RWPE1 (cell line): ENCODE results near the gene GCG.

Source experiments
- CTCF ChIA-PET: fragments of 350-600 bp; sonication (Branson Sonifier 250); formaldehyde crosslinking; extraction: SDS; loops from one replicate; lab custom pipeline; 2021; lab: Yijun Ruan, JAX
- POLR2A ChIA-PET: fragments of 400-600 bp; formaldehyde crosslinking; extraction: SDS; loops from one replicate; lab custom pipeline; 2020; ENCODE audit warnings: antibody characterized with exemption; ENCODE audit not compliant: low non-redundant PET; lab: Yijun Ruan, JAX
- DNase-seq: peaks from one replicate; pipeline ENCODE4 v3.0.0; 2012; ENCODE audit warnings: low spot score
- H3K27ac ChIP-seq: fragments of 450-650 bp; 2 replicates; pipeline ENCODE4 v1.5.1; 2017
- CTCF ChIP-seq: fragments of 450-650 bp; conservative IDR thresholded peaks from 2 replicates; pipeline ENCODE4 v1.5.1; 2017; ENCODE audit warnings: low read depth, mild to moderate bottlenecking

Gene GCG

GRCh38 chr2:162125138-162125537 is 26.9 kb downstream of the GCG start:
- no peak overlapping the region for H3K27ac ChIP-seq
- DNase-seq: no peak
- POLR2A ChIA-PET: no interaction called here
- CTCF ChIA-PET: interaction anchor here (0.6 to 1.3 kb wide), 8 partner anchors 8 to 1573 kb away, joined by 3 to 5 read pairs (median 4); no protein-coding TSS in a partner anchor
- no peak for TF ChIP-seq CTCF

- peak; percentile 73 for TF ChIP-seq CTCF
- POLR2A ChIA-PET: no interaction called here
- CTCF ChIA-PET: interaction anchor here (0.5 to 1.3 kb wide), 8 partner anchors 9 to 1062 kb away, joined by 3 to 5 read pairs (median 3); no protein-coding TSS in a partner anchor
- H3K27ac ChIP-seq: no peak overlapping the region
- DNase-seq: peak; percentile 53
These were observed 28.0 kb downstream of the GCG start for GRCh38 chr2:162123806-162124758.

GRCh38 chr2:162118166-162119031 is 33.6 kb downstream of the GCG start:
- peak; percentile 86 for DNase-seq
- CTCF ChIA-PET: no interaction called here
- POLR2A ChIA-PET: no interaction called here
- H3K27ac ChIP-seq: peak overlapping the region; percentile 77
- TF ChIP-seq CTCF: no peak

GRCh38 chr2:162116352-162116751 is 35.7 kb downstream of the GCG start:
- no peak for TF ChIP-seq CTCF
- ChIA-PET CTCF (no interaction called here), POLR2A (no interaction called here)
- DNase-seq: no peak
- no peak overlapping the region for H3K27ac ChIP-seq

- DNase-seq: no peak
- POLR2A ChIA-PET: no interaction called here
- TF ChIP-seq CTCF: no peak
- CTCF ChIA-PET: no interaction called here
- no peak overlapping the region for H3K27ac ChIP-seq
These were observed 37.0 kb downstream of the GCG start for GRCh38 chr2:162115076-162115475.

- CTCF ChIA-PET: no interaction called here
- DNase-seq: no peak
- POLR2A ChIA-PET: no interaction called here
- no peak overlapping the region for H3K27ac ChIP-seq
- TF ChIP-seq CTCF: no peak
These were observed 37.8 kb downstream of the GCG start for GRCh38 chr2:162114271-162114670.
